ENCODE data around the gene RASGEF1C. TPM values are rescaled to one million over a fixed set of nuclear protein-coding genes. Genes with fewer than 3 reads are reported as not detected.

RASGEF1C gene
- total and polyA plus RNA-seq, 7 donors, result 0.35 to 4.2 (median 1.1) TPM; not detected in 2

GRCh38 chr5:180130876-180131740, 77.9 kb downstream of the RASGEF1C start:
- Histone ChIP-seq H3K9me3 (no peaks in the 10 kb centered on the region), H3K4me1 (peaks cover 0 to 7% (median 3%) of the 10 kb centered on the region in 4 donors), H3K4me3 (no peak overlapping the region), H3K27me3 (peaks cover 0 to 14% (median 3%) of the 10 kb centered on the region in 3 donors), H3K27ac (no peak overlapping the region), H3K36me3 (no peaks in the 10 kb centered on the region)
- WGBS, 2 donors, result 75 to 84% methylated on average over 26 of the region's 26 CpGs
- DNase-seq, result peak; percentile 21
- TF ChIP-seq EP300 (IDR thresholded peaks at IDR 0.05) (no peak), POLR2AphosphoS5 (IDR thresholded peaks at IDR 0.05) (no peak), CTCF (IDR thresholded peaks at IDR 0.05) (no peak), POLR2A (IDR thresholded peaks at IDR 0.05) (no peak)
- intact Hi-C loops (cut with DNase I), result no loop called here

- no peak for DNase-seq
Measured at GRCh38 chr5:180130291-180130869, 78.6 kb downstream of the RASGEF1C start.

GRCh38 chr5:180129291-180130190, 79.5 kb downstream of the RASGEF1C start:
- peaks cover 0 to 20% (median 3%) of the 10 kb centered on the region in 3 donors for H3K27me3 ChIP-seq
- no peaks in the 10 kb centered on the region for H3K36me3 ChIP-seq
- H3K27ac ChIP-seq, result no peak overlapping the region
- TF ChIP-seq EP300 (IDR thresholded peaks at IDR 0.05) (no peak), CTCF (IDR thresholded peaks at IDR 0.05) (no peak), POLR2A (IDR thresholded peaks at IDR 0.05) (no peak), POLR2AphosphoS5 (IDR thresholded peaks at IDR 0.05) (no peak)
- intact Hi-C loops (cut with DNase I), result loop anchor here (5.0 kb wide), 1 partner anchor 198 kb away; no protein-coding TSS in a partner anchor
- peaks cover 0 to 7% (median 3%) of the 10 kb centered on the region in 4 donors for H3K4me1 ChIP-seq
- H3K4me3 ChIP-seq, result no peak overlapping the region
- WGBS, 2 donors, result 75 to 86% methylated on average over 27 of the region's 27 CpGs
- H3K9me3 ChIP-seq, result no peaks in the 10 kb centered on the region
- DNase-seq, result no peak

More at GRCh38 chr5:180130291-180130869, 78.6 kb downstream of the RASGEF1C start:
- intact Hi-C loops (cut with DNase I), result no loop called here
- H3K27ac ChIP-seq, result no peak overlapping the region
- H3K4me3 ChIP-seq, result no peak overlapping the region
- no peaks in the 10 kb centered on the region for H3K36me3 ChIP-seq
- H3K4me1 ChIP-seq, result peaks cover 0 to 7% (median 3%) of the 10 kb centered on the region in 4 donors
- no peak for TF ChIP-seq POLR2A (IDR thresholded peaks at IDR 0.05)
- TF ChIP-seq EP300 (IDR thresholded peaks at IDR 0.05), result no peak
- TF ChIP-seq POLR2AphosphoS5 (IDR thresholded peaks at IDR 0.05), result no peak
- no peak for TF ChIP-seq CTCF (IDR thresholded peaks at IDR 0.05)
- H3K9me3 ChIP-seq, result no peaks in the 10 kb centered on the region
- H3K27me3 ChIP-seq, result peaks cover 0 to 20% (median 3%) of the 10 kb centered on the region in 3 donors
- 68 to 86% methylated on average over 16 of the region's 16 CpGs for WGBS, 2 donors

- H3K4me3 ChIP-seq, result no peak overlapping the region
- peaks cover 0 to 7% (median 3%) of the 10 kb centered on the region in 4 donors for H3K4me1 ChIP-seq
- TF ChIP-seq POLR2A (IDR thresholded peaks at IDR 0.05) (no peak), EP300 (IDR thresholded peaks at IDR 0.05) (no peak), POLR2AphosphoS5 (IDR thresholded peaks at IDR 0.05) (no peak), CTCF (IDR thresholded peaks at IDR 0.05) (no peak)
- DNase-seq, result no peak
- no peaks in the 10 kb centered on the region for H3K9me3 ChIP-seq
- 56 to 86% methylated on average over 13 of the region's 13 CpGs for WGBS, 2 donors
- H3K27me3 ChIP-seq, result peaks cover 0 to 20% (median 3%) of the 10 kb centered on the region in 3 donors
- intact Hi-C loops (cut with DNase I), result loop anchor here (5.0 kb wide), 1 partner anchor 199 kb away; no protein-coding TSS in a partner anchor
- no peak overlapping the region for H3K27ac ChIP-seq
- no peaks in the 10 kb centered on the region for H3K36me3 ChIP-seq
Measured at GRCh38 chr5:180128671-180129261, 80.2 kb downstream of the RASGEF1C start.
